ENCODE results near the gene TPK1.

Gene TPK1

DNA sequence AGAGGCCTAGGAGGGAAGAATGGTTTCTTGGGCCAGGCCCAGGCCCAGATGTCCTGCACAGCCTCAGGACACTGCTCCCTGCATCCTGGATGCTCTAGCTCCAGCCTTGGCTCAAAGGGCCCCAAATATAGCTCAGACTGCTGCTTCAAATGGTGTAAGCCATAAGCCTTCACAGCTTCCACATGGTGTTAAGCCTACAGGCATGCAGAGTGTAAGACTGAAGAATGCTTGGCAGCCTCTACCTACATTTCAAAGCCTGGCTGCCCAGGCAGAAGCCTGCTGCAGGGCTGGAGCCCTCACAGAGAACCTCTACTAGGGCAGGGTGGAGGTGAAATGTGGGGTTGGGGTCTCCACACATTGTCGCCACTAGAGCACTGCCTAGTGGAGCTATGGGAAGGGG is 118.1 kb downstream of the TPK1 start:
- DNase-seq: no peak

GRCh38 chr7:144713850-144714249 is 122.0 kb downstream of the TPK1 start:
- no peak for DNase-seq

DNA sequence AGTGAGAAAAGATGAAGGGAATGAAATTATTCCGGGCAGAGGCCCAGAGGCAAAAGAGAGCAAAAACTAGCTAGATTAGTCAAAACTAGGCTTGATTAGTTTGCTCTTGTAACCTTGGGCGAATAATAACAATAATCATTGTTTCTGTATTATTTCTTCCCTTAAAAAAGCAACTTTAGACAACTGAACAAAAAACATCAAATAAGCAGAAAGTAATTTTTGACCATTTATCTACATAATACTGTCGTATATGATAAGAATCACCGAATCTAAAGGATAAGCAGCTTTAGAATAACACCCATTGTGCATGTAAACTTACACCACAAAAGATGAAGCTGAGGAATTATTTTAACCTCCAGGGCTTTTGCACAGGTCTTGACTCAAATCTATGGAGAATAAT is 125.1 kb downstream of the TPK1 start:
- DNase-seq: no peak

DNA sequence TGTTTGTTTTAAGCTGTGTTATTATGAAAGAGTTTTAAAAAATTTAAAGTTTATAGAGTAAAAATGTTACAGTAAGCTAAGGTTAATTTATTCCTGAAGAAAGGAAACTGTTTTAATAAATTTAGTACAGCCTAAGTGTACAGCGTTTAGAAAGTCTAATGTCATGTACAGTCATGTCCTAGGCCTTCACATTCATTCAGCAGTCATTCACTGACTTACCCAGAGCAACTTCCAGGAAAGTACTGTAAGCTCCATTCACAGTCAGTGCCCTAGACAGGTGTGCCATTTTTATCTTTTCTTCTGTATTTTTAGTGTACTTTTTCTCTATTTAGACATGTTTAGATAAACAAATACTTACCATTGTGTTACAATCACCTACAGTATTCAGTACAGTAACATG is 126.8 kb downstream of the TPK1 start:
- no peak for DNase-seq

DNA sequence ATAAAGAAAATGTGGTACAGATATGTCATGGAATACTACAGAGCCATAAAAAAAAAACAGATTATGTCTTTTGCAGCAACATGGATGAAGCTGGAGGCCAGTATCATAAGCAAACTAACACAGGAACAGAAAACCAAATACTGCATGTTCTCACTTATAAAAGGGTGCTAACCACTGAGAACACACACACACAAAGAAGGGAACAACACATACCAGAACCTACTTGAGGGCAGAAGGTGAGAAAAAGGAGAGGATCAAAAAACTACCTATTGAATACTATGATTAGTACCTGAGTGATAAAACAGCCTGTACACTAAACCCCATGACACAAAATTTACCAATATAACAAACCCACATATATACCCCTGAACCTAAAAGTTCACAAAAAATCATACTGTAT is 144.6 kb downstream of the TPK1 start:
- no peak for DNase-seq

DNA sequence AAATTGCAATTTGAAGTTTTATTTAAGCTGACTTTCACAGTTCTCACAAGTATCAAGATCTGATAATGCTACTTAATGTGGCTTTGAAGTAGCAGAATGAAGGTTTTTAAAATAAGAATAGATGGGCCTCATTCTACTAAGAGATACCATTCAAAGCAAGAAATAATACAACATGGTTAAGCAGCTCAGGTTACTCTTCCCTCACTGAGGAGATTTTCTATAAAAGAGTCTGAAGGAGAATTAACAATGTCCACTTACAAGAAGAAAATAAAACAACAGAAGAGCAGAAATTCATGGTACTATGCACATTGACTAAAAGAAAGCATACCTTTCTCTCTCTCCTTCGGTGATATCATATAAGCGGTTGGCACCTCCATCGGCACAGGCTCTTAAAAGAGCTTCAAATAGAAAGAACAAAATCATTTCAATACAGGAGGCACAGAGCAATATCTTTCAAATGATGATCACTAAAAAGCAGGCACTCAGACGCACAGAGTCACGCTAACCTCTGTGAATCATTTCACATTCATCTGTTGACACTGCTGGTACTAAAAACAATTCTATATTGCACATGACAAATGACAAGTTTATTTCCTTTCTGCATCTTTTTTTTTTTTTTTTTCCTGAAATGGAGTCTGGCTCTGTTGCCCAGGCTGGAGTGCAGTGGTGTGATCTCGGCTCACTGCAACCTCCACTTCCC is 153.1 kb downstream of the TPK1 start:
- DNase-seq: no peak

DNA sequence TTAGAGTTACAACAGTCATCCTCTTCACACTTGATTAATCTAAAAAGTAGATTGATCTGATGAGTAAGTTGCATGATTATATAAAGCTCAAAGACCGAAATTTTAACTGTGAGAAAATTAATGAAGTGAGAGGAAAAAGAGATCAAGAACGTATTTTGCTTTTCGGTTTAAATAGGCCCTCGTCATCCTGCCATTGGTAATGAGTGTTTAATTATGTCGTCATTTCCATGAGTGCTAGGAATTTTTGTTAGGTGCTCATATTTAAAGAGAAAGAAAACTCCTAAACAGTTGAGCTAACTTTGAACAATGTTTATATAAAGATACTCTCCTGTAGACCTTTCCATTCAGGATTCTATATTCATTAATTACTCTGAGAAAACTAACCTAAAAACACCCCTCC is 159.4 kb downstream of the TPK1 start:
- DNase-seq: no peak

DNA sequence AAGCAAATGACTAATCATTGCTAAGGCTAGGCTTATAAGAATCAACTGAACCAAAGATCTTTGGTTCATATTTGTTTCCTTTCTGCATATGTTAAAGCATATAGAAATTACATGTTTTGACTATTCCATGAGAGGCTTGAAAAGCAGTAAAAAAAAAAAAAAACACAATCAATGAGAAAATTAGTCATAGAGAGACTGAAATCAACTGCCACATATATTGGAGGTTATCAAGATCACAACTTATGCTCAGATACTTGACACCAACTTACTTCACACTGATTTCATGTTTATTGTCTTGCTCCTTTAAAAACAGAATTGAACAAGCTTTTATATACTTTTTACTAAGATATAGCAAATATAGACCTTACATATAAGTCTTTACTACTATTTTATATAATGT is 161.3 kb downstream of the TPK1 start:
- no peak for DNase-seq

GRCh38 chr7:144672869-144673268 is 163.0 kb downstream of the TPK1 start:
- no peak for DNase-seq

- no peak for DNase-seq
Observed at GRCh38 chr7:144671429-144671828, 164.4 kb downstream of the TPK1 start.

GRCh38 chr7:144670218-144670617 is 165.6 kb downstream of the TPK1 start:
- DNase-seq: peak; percentile 2

GRCh38 chr7:144668503-144668902 is 167.3 kb downstream of the TPK1 start:
- DNase-seq: no peak

- no peak for DNase-seq
Observed at GRCh38 chr7:144665689-144666381, 170.0 kb downstream of the TPK1 start.

GRCh38 chr7:144659211-144659610 is 176.6 kb downstream of the TPK1 start:
- DNase-seq: no peak

DNA sequence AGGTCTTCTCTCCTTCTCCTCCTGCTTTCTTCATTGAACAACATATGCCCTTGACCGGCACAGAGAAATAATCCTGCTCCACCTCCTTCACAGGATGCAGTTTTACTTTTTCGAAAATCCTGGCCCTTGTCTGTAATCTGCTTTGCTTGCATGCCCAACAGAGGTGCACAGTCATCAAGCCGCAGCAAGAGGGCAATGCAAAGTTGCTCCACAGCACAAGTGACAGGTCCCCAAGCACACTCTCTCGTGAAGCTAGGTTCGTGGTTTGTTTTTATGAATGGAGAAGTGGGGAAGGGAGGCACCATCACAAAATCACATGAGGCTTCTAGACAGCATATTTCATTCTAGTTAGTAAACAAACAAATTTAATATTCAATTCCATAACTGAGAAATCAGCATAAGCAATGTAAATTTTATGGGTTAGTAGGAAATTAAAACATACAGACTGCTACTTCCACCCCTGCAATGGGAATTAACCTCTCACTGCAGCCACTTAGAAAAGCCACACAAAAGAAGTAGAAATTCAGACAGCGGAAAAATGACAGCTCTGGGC is 178.8 kb downstream of the TPK1 start:
- DNase-seq: no peak

- DNase-seq: no peak
Observed at GRCh38 chr7:144653449-144653848, 182.4 kb downstream of the TPK1 start.

DNA sequence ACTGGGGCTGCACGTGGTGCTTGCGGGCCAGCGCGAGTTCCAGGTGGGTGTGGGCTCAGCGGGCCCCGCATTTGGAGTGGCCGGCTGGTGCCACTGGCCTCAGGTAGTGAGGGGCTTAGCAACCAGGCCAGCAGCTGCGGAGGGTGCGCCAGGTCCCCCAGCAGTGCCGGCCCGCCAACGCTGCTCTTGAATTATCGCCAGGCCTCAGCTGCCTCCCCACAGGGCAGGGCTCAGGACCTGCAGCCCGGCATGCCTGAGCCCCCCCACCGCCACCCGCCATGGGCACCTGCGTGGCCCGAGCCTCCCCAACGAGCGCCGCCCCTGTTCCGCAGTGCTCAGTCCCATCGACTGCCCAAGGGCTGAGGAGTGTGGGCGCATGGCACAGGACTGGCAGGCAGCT is 185.4 kb downstream of the TPK1 start:
- DNase-seq: no peak

DNA sequence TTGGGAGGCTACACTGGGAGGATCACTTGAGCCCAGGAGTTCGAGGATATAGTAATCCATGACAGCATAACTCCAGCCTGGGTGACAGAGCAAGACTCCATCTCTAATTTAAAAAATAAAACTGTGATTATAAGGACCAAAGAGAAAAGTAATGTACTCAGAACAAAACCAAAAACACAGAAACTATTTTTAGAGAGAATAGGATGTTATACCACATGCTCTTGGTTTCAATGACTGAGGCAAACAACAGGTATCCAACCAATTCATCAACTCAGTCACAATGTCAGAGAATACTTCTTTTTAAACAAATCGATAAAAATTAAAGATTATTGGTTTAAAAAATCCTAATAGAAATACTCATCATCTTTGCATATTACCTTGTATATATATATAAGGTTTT is 186.7 kb downstream of the TPK1 start:
- DNase-seq: no peak

DNA sequence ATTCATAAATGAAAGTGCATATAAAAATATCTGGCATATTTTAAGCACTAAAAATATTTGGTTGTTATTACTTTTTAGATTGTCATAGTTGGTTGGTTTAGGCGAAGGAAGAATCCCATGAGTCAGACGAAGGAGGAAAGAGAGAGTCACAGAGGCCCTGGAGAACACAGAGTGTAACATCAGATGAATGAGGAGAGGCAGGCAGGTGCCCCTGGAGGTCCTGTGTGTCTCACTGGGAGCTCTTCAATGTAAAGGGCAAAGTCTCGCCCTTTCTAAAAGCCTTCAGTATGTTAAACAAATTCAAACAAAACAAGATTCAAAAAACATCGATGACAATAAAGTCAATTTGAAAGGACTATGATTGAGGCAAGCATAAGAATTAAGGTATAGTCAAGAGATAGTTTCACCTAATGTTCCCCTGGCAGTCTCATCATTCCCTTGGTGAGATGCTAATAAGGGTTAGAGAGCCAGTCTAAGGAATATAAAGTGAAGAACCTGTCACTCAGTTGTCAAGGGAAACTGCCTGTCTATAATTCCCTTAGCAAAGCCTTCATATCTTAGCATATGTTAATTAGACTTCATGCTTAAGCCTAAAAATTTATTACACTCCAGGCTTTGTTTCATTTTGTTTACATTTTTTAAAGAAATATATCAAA is 194.3 kb downstream of the TPK1 start:
- DNase-seq: no peak

DNA sequence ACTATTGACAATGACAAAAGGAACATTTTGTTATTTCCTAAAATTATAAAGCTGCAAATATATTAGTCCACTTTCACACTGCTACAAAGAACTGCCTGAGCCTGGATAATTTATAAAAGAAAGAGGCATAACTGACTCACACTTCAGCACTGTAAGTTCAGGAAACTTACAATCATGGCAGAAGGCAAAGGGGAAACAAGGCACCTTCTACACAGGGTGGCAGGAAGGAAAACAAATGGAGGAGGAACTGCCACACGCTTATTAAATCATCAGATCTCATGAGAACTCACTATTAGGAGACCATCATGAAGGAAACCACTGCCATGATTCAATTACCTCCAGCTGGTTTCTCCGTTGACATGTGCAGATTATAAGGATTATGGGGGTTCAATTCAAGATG is 203.1 kb downstream of the TPK1 start:
- no peak for DNase-seq

DNA sequence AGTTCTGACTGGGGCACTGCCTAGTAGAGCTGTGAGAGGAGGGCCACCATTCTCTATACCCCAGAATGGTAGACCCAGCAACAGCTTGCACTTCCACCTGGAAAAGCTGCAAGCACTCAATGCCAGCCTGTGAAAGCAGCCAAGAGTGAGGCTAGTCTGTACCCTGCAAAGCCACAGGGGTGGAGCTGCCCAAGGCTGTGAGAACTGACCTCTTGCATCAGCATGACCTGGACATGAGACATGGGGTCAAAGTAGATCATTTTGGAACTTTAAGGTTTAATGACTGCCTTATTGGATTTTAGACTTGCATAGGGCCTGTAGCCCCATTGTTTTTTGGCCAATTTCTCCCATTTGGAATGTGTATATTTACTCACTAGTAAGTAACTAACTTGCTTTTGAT is 206.3 kb downstream of the TPK1 start:
- DNase-seq: no peak

GRCh38 chr7:144629011-144629410 is 206.8 kb downstream of the TPK1 start:
- no peak for DNase-seq

GRCh38 chr7:144628176-144628575 is 207.7 kb downstream of the TPK1 start:
- no peak for DNase-seq

DNA sequence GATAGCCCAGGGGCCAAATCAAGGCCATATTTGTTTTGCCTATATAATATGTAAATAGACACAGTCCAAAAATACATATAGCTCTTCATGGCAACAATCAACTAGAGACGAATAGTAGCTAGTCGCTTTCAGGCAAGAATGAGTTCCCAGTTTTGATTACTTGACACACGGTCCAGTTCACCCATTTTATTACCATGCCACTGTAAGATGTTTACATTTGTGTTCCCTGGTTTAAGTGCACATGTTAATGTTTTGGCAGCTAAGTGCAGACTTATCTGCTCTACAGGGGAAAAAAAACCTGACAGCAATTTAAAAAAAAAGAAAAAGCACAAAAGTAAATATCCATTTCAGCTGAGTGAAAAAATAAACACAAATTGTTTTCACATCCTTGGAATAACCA is 213.1 kb downstream of the TPK1 start:
- DNase-seq: no peak

All from KG1 (cell line).